GM19395 (cell line): Measurements from ENCODE around the gene SMC1A.
A peak's percentile ranks its signal among the peaks of the same experiment; 100 is the strongest.
"Not testable (repeated sequence)": the region's sequence is repeated elsewhere in the genome, so short reads cannot be mapped to it uniquely, and the experiment has no call there.

Experiments used
- ATAC-seq: cut with Tn5 transposase; IDR thresholded peaks from one replicate; pipeline ENCODE4 v1.9.1; 2021; ENCODE audit warnings: mild to moderate bottlenecking, moderate library complexity; ENCODE audit not compliant: unreplicated experiment

SMC1A gene

GRCh38 chrX:53422086-53422860 is at the start of gene SMC1A:
Gene SMC1A (minus strand): TSS chrX:53422654. CDS start chrX:53422600, 54 bp downstream.
- peak; percentile 95 for ATAC-seq

GRCh38 chrX:53471346-53471745 is 48.9 kb upstream of the SMC1A start:
- no peak for ATAC-seq

GRCh38 chrX:53468659-53469058 is 46.2 kb upstream of the SMC1A start:
- not testable (repeated sequence) for ATAC-seq

- no peak for ATAC-seq
Observed at GRCh38 chrX:53458082-53458481, 35.6 kb upstream of the SMC1A start.

- ATAC-seq: no peak
Observed at GRCh38 chrX:53456254-53456653, 33.8 kb upstream of the SMC1A start.

- ATAC-seq: no peak
Observed at GRCh38 chrX:53452812-53453211, 30.4 kb upstream of the SMC1A start.

GRCh38 chrX:53449632-53450031 is 27.2 kb upstream of the SMC1A start:
- no peak for ATAC-seq

GRCh38 chrX:53447441-53447840 is 25.0 kb upstream of the SMC1A start:
- no peak for ATAC-seq

GRCh38 chrX:53445977-53446376 is 23.5 kb upstream of the SMC1A start:
- ATAC-seq: peak; percentile 48

GRCh38 chrX:53442322-53442631 is 19.8 kb upstream of the SMC1A start:
- ATAC-seq: no peak

GRCh38 chrX:53441531-53442321 is 19.3 kb upstream of the SMC1A start:
- ATAC-seq: peak; percentile 73

GRCh38 chrX:53440621-53441517 is 18.4 kb upstream of the SMC1A start:
- ATAC-seq: no peak

GRCh38 chrX:53440101-53440500 is 17.6 kb upstream of the SMC1A start:
- ATAC-seq: no peak

GRCh38 chrX:53438832-53439230 is 16.4 kb upstream of the SMC1A start:
- ATAC-seq: no peak

- no peak for ATAC-seq
Observed at GRCh38 chrX:53438174-53438831, 15.8 kb upstream of the SMC1A start.

GRCh38 chrX:53437206-53437605 is 14.8 kb upstream of the SMC1A start:
- ATAC-seq: no peak

- ATAC-seq: peak; percentile 74
Observed at GRCh38 chrX:53435997-53436396, 13.5 kb upstream of the SMC1A start.

- ATAC-seq: peak; percentile 95
Observed at GRCh38 chrX:53433651-53434639, 11.5 kb upstream of the SMC1A start, which contains the start of gene HSD17B10. Gene HSD17B10 (minus strand): TSS chrX:53434370. CDS start chrX:53434345, 25 bp downstream.

GRCh38 chrX:53430231-53430630 is 7.8 kb upstream of the SMC1A start:
- no peak for ATAC-seq
